Fibroblast of skin of left biceps (primary cell): ENCODE results near the gene EPHB1.

ENCODE experiments used
- DNase-seq, 2 experiments: peaks; one replicate each; pipeline ENCODE4 v3.0.0-alpha.2; 2013; ENCODE audit warnings: low read depth in 2 of 2

EPHB1 gene

GRCh38 chr3:135248213-135248612 is 453.2 kb downstream of the EPHB1 start:
- no peak for DNase-seq

- no peak for DNase-seq
Observed at GRCh38 chr3:135249186-135249585, 454.1 kb downstream of the EPHB1 start.

GRCh38 chr3:135258916-135259315 is 463.9 kb downstream of the EPHB1 start:
- no peak for DNase-seq

- no peak for DNase-seq
Observed at GRCh38 chr3:135260025-135260424, 465.0 kb downstream of the EPHB1 start.

- DNase-seq: no peak
Observed at GRCh38 chr3:135261214-135261775, 466.2 kb downstream of the EPHB1 start.

- DNase-seq: no peak
Observed at GRCh38 chr3:135261916-135262315, 466.9 kb downstream of the EPHB1 start.

GRCh38 chr3:135262441-135262840 is 467.4 kb downstream of the EPHB1 start:
- DNase-seq: no peak

GRCh38 chr3:135263331-135263730 is 468.3 kb downstream of the EPHB1 start:
- no peak for DNase-seq

GRCh38 chr3:135267487-135267886 is 472.4 kb downstream of the EPHB1 start:
- no peak for DNase-seq

- no peak for DNase-seq
Observed at GRCh38 chr3:135268941-135269532, 474.0 kb downstream of the EPHB1 start.

- no peak for DNase-seq
Observed at GRCh38 chr3:135271177-135272025, 476.3 kb downstream of the EPHB1 start.

GRCh38 chr3:135272026-135272669 is 477.1 kb downstream of the EPHB1 start:
- no peak for DNase-seq

GRCh38 chr3:135292162-135292561 is 497.1 kb downstream of the EPHB1 start:
- no peak for DNase-seq

GRCh38 chr3:135301670-135302069 is 506.6 kb downstream of the EPHB1 start:
- DNase-seq: no peak

GRCh38 chr3:135304378-135304777 is 509.3 kb downstream of the EPHB1 start:
- no peak for DNase-seq
